A549 (cell line): ENCODE data around the gene GSTP1.

Experiments
- BHLHE40 ChIP-seq: IDR thresholded peaks from 2 replicates; pipeline ENCODE4 v1.6.1; 2012; ENCODE audit warnings: low read depth, low read length, inconsistent platforms
- CEBPB ChIP-seq, 2 experiments: fragments of >200 bp in 1 of 2; sonication (Bioruptor Twin) in 1 of 2; formaldehyde crosslinking in 1 of 2; IDR thresholded peaks; 2 replicates each; pipeline ENCODE4 v1.6.1; 2012 to 2016
- CHD2 ChIP-seq: fragments of 150-350 bp; IDR thresholded peaks from 2 replicates; pipeline ENCODE4 v1.6.1; 2014; ENCODE audit warnings: low read length; ENCODE audit not compliant: partially characterized antibody
- CTCF ChIP-seq: fragments of >200 bp; sonication (Bioruptor Twin); formaldehyde crosslinking; IDR thresholded peaks from 3 replicates; pipeline ENCODE4 v1.5.1; 2016
- EHMT2 ChIP-seq: fragments of 200-600 bp; sonication (generic); IDR thresholded peaks from 2 replicates; pipeline ENCODE4 v1.6.1; 2016; ENCODE audit warnings: antibody characterized with exemption, low read depth, mild to moderate bottlenecking, moderate library complexity
- HDAC2 ChIP-seq: fragments of 200-600 bp; sonication (generic); IDR thresholded peaks from 2 replicates; pipeline ENCODE4 v1.6.1; 2016
- NFE2L2 ChIP-seq: fragments of 150-350 bp; conservative IDR thresholded peaks from 2 replicates; pipeline ENCODE4 v1.6.1; 2014; ENCODE audit warnings: low read length
- NR3C1 ChIP-seq: fragments of >200 bp; sonication (Bioruptor Twin); formaldehyde crosslinking; IDR thresholded peaks from 3 replicates; pipeline ENCODE4 v1.6.1; 2017
- POLR2A ChIP-seq: IDR thresholded peaks from 2 replicates; pipeline ENCODE4 v1.6.1; 2012; ENCODE audit warnings: mild to moderate bottlenecking, low read length
- SREBF2 ChIP-seq: fragments of 450-650 bp; IDR thresholded peaks from 2 replicates; pipeline ENCODE4 v1.6.1; 2014; ENCODE audit warnings: mild to moderate bottlenecking, moderate library complexity
- TF ChIP-seq, protein P1 (sequence below): fragments of 150-350 bp; IDR thresholded peaks from 2 replicates; pipeline ENCODE4 v1.6.1; 2014; ENCODE audit warnings: low read depth, mild to moderate bottlenecking, low read length
- TF ChIP-seq, protein P2 (sequence below): IDR thresholded peaks from 2 replicates; pipeline ENCODE4 v1.6.1; 2012

- no peak for TF ChIP-seq POLR2A
- TF ChIP-seq BHLHE40: no peak
- no peak for TF ChIP-seq HDAC2
- no peak for TF ChIP-seq CEBPB (IDR thresholded peaks at IDR 0.05)
- TF ChIP-seq CTCF: no peak
- no peak for TF ChIP-seq SREBF2
- no peak for TF ChIP-seq CHD2
- TF ChIP-seq NFE2L2: no peak
- no peak for TF ChIP-seq NR3C1
- TF ChIP-seq, protein P1, sequence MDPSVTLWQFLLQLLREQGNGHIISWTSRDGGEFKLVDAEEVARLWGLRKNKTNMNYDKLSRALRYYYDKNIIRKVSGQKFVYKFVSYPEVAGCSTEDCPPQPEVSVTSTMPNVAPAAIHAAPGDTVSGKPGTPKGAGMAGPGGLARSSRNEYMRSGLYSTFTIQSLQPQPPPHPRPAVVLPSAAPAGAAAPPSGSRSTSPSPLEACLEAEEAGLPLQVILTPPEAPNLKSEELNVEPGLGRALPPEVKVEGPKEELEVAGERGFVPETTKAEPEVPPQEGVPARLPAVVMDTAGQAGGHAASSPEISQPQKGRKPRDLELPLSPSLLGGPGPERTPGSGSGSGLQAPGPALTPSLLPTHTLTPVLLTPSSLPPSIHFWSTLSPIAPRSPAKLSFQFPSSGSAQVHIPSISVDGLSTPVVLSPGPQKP: no peak
- no peak for TF ChIP-seq EHMT2
- TF ChIP-seq, protein P2, sequence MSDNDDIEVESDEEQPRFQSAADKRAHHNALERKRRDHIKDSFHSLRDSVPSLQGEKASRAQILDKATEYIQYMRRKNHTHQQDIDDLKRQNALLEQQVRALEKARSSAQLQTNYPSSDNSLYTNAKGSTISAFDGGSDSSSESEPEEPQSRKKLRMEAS: no peak
These were observed 11.3 kb upstream of the GSTP1 start for GRCh38 chr11:67572305-67572704.
